Measurements from ENCODE around the gene TMEM256.
"Not testable (repeated sequence)": the region's sequence is repeated elsewhere in the genome, so short reads cannot be mapped to it uniquely, and the experiment has no call there.

DNA sequence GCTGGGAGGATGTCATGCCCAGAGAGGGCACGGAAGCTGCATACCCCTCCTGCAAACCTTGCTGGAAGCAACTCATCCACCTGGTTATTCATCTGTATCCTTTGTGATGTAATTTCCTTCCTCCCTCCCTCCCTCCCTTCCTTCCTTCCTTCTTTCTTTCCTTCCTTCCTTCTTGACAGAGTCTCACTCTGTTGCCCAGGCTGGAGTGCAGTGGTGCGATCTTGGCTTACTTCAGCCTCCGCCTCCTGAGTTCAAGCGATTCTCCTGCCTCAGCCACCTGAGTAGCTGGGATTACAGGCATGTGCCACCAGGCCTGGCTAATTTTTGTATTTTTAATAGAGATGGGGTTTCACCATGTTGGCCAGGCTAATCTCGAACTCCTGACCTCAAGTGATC is 35.3 kb downstream of the TMEM256 start:
- not testable (repeated sequence) for TF ChIP-seq EP300 (IDR thresholded peaks at IDR 0.05; ENCODE audit: low read length); SIN3A (IDR thresholded peaks at IDR 0.05; ENCODE audit: borderline replicate concordance in 2 of 2, control insufficient read depth in 1 of 2, low read depth in 2 of 2, low read length in 2 of 2); FOXK1 (CRISPR knock-in tag; IDR thresholded peaks at IDR 0.05; ENCODE audit: borderline replicate concordance); ZNF239 (CRISPR knock-in tag; IDR thresholded peaks at IDR 0.05); POLR2A (conservative IDR thresholded peaks at IDR 0.05); PHF21A (IDR thresholded peaks at IDR 0.05; ENCODE audit: borderline replicate concordance, low read depth); ZFP30 (CRISPR knock-in tag; IDR thresholded peaks at IDR 0.05; ENCODE audit: borderline replicate concordance)
- TF ChIP-seq, protein P1, sequence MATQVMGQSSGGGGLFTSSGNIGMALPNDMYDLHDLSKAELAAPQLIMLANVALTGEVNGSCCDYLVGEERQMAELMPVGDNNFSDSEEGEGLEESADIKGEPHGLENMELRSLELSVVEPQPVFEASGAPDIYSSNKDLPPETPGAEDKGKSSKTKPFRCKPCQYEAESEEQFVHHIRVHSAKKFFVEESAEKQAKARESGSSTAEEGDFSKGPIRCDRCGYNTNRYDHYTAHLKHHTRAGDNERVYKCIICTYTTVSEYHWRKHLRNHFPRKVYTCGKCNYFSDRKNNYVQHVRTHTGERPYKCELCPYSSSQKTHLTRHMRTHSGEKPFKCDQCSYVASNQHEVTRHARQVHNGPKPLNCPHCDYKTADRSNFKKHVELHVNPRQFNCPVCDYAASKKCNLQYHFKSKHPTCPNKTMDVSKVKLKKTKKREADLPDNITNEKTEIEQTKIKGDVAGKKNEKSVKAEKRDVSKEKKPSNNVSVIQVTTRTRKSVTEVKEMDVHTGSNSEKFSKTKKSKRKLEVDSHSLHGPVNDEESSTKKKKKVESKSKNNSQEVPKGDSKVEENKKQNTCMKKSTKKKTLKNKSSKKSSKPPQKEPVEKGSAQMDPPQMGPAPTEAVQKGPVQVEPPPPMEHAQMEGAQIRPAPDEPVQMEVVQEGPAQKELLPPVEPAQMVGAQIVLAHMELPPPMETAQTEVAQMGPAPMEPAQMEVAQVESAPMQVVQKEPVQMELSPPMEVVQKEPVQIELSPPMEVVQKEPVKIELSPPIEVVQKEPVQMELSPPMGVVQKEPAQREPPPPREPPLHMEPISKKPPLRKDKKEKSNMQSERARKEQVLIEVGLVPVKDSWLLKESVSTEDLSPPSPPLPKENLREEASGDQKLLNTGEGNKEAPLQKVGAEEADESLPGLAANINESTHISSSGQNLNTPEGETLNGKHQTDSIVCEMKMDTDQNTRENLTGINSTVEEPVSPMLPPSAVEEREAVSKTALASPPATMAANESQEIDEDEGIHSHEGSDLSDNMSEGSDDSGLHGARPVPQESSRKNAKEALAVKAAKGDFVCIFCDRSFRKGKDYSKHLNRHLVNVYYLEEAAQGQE (IDR thresholded peaks at IDR 0.05; ENCODE audit: borderline replicate concordance) = not testable (repeated sequence)
- TF ChIP-seq, protein P1 (CRISPR knock-in tag; IDR thresholded peaks at IDR 0.05; ENCODE audit: low read depth) = not testable (repeated sequence)
- TF ChIP-seq, protein P2, sequence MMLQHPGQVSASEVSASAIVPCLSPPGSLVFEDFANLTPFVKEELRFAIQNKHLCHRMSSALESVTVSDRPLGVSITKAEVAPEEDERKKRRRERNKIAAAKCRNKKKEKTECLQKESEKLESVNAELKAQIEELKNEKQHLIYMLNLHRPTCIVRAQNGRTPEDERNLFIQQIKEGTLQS (IDR thresholded peaks at IDR 0.05) = not testable (repeated sequence)
- TF ChIP-seq, protein P2 (CRISPR knock-in tag; conservative IDR thresholded peaks at IDR 0.05) = not testable (repeated sequence)
- TF ChIP-seq, protein P3, sequence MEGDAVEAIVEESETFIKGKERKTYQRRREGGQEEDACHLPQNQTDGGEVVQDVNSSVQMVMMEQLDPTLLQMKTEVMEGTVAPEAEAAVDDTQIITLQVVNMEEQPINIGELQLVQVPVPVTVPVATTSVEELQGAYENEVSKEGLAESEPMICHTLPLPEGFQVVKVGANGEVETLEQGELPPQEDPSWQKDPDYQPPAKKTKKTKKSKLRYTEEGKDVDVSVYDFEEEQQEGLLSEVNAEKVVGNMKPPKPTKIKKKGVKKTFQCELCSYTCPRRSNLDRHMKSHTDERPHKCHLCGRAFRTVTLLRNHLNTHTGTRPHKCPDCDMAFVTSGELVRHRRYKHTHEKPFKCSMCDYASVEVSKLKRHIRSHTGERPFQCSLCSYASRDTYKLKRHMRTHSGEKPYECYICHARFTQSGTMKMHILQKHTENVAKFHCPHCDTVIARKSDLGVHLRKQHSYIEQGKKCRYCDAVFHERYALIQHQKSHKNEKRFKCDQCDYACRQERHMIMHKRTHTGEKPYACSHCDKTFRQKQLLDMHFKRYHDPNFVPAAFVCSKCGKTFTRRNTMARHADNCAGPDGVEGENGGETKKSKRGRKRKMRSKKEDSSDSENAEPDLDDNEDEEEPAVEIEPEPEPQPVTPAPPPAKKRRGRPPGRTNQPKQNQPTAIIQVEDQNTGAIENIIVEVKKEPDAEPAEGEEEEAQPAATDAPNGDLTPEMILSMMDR (IDR thresholded peaks at IDR 0.05 in 2 of 3, conservative IDR thresholded peaks at IDR 0.05 in 1 of 3; ENCODE audit: insufficient read depth in 2 of 3, low read depth in 1 of 3, low read length in 3 of 3) = not testable (repeated sequence)
- TF ChIP-seq, protein P4, sequence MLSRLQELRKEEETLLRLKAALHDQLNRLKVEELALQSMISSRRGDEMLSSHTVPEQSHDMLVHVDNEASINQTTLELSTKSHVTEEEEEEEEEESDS (CRISPR knock-in tag; IDR thresholded peaks at IDR 0.05) = not testable (repeated sequence)
- TF ChIP-seq, protein P5, sequence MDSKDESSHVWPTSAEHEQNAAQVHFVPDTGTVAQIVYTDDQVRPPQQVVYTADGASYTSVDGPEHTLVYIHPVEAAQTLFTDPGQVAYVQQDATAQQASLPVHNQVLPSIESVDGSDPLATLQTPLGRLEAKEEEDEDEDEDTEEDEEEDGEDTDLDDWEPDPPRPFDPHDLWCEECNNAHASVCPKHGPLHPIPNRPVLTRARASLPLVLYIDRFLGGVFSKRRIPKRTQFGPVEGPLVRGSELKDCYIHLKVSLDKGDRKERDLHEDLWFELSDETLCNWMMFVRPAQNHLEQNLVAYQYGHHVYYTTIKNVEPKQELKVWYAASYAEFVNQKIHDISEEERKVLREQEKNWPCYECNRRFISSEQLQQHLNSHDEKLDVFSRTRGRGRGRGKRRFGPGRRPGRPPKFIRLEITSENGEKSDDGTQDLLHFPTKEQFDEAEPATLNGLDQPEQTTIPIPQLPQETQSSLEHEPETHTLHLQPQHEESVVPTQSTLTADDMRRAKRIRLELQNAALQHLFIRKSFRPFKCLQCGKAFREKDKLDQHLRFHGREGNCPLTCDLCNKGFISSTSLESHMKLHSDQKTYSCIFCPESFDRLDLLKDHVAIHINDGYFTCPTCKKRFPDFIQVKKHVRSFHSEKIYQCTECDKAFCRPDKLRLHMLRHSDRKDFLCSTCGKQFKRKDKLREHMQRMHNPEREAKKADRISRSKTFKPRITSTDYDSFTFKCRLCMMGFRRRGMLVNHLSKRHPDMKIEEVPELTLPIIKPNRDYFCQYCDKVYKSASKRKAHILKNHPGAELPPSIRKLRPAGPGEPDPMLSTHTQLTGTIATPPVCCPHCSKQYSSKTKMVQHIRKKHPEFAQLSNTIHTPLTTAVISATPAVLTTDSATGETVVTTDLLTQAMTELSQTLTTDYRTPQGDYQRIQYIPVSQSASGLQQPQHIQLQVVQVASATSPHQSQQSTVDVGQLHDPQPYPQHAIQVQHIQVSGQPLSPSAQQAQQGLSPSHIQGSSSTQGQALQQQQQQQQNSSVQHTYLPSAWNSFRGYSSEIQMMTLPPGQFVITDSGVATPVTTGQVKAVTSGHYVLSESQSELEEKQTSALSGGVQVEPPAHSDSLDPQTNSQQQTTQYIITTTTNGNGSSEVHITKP (IDR thresholded peaks at IDR 0.05; ENCODE audit: partially characterized antibody) = not testable (repeated sequence)
